Measurements from ENCODE around the gene PCDH12.
A peak's percentile ranks its signal among the peaks of the same experiment; 100 is the strongest.

PCDH12 gene

DNA sequence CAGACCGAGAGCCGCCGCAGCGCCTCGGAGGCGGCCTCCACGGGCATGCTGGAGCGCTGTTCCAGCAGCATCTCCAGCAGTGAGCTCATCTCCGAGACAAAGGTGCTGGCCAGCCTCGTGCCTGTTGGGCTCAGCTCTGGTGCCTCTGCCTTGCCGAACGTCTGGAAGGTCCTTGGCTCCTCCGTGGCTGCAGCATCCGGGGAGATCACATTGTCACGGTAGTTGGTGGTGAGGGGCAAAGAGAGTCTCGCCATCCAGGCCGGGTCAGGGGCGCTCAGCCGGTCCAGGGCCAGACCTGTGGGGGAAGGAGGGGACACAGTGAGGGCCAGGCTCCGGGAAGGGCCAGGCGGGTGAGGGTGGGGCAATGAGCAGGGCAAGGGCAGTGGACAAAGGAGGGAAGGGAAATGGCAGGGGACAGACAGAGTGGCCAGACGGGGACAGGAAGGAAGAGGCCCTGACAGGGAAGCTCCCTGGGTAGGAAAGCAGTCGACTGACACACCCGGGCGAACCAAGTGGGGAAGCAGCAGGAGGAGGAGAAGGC lies 12.4 kb downstream of the PCDH12 start:
- POLR2A ChIA-PET (ENCODE audit: low non-redundant PET) = no interaction called here
- no peak overlapping the region for H3K27ac ChIP-seq
- DNase-seq (ENCODE audit: low spot score) = no peak
- no peak for TF ChIP-seq CTCF (conservative IDR thresholded peaks at IDR 0.05; ENCODE audit: low read depth)
- CTCF ChIA-PET = interaction anchor here (0.6 to 2.3 kb wide), 5 partner anchors 15 to 281 kb away, joined by 3 to 10 read pairs (median 4); no protein-coding TSS in a partner anchor

DNA sequence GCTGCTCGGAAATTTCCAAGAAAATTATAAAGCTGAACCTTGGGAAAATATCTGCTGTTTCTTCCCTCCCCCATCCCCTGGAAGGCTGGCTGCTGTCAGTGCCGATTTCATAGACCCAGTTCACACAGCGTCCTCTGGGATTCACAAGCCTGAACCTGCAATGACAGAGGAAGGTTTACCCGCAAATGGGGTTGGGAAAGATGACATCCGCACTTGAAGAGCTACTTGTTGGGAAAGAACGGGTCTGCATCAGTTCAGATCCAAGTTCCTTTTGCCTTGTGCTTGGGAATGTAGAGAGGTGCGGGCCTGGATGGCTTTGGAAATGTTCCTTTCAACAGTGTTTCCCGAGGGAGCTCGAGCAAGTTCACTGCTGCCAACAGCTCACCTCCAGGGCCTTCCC lies 13.9 kb downstream of the PCDH12 start:
- TF ChIP-seq CTCF (conservative IDR thresholded peaks at IDR 0.05; ENCODE audit: low read depth) = no peak
- POLR2A ChIA-PET (ENCODE audit: low non-redundant PET) = no interaction called here
- CTCF ChIA-PET = interaction anchor here (0.7 to 2.3 kb wide), 4 partner anchors 17 to 132 kb away, joined by 3 to 10 read pairs (median 4); no protein-coding TSS in a partner anchor
- peak; percentile 36 for DNase-seq (ENCODE audit: low spot score)
- no peak overlapping the region for H3K27ac ChIP-seq

DNA sequence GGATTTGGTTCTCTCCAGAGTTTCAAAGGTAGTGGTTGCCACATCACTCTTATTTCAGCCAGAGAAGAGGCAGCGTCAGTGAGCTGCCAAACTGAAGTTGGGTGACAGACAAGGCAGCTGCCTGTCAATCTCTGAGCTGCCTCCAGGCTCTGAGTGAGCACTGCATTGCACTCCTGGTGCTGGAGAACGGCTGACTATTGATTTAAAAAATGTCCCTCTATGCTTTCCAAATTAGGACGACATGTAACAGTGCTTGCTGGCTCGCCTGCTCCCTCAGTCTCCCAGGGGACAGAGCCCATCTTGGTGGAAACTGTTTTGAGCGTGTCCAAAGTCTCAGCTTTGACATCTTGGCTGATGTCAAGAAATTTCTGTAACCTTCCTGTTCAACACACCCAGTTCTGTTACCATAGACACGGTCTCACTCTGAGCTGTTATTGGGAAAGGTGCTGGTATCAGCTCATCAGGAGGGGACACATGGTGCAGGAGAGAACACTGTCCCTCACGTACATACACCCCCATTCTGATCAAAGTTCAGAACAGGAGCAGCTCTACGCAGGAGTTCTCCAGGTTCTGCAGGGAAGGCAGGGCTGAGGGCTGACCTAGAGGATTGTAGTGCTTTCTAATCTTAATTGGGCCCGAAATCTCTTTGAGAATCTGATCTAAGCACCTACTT lies 15.7 kb downstream of the PCDH12 start:
- DNase-seq (ENCODE audit: low spot score) = no peak
- ChIA-PET POLR2A (ENCODE audit: low non-redundant PET) (no interaction called here), CTCF (interaction anchor here (0.7 to 3.5 kb wide), 4 partner anchors 18 to 250 kb away, joined by 3 to 21 read pairs (median 4); partner anchors contain the start of gene RNF14)
- no peak overlapping the region for H3K27ac ChIP-seq
- no peak for TF ChIP-seq CTCF (conservative IDR thresholded peaks at IDR 0.05; ENCODE audit: low read depth)

DNA sequence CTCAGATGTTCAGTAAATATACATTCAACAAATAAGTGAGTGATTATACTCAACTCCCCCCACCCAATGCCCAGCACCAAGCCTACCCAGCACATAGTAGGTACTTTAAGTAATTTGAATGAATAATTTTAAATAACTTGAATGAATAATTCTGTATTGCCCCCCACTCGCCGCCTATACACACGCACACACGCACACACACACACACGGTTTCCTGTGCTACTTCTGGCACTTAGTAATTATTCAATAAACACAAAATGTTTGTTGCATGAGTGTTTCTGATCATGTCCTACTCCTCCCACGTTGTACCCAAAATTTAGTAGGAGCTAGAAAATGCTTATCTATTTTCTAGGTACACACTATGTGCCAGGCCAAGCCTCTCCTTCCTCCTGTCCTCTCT lies 16.2 kb downstream of the PCDH12 start:
- DNase-seq (ENCODE audit: low spot score) = no peak
- ChIA-PET CTCF (interaction anchor here (0.7 to 3.5 kb wide), 3 partner anchors 19 to 52 kb away, joined by 3 to 21 read pairs (median 4); partner anchors contain the start of gene RNF14), POLR2A (ENCODE audit: low non-redundant PET) (interaction anchor here (0.6 kb wide), 1 partner anchor 52 kb away, joined by 3 read pairs; no protein-coding TSS in a partner anchor)
- no peak overlapping the region for H3K27ac ChIP-seq
- no peak for TF ChIP-seq CTCF (conservative IDR thresholded peaks at IDR 0.05; ENCODE audit: low read depth)

- POLR2A ChIA-PET (ENCODE audit: low non-redundant PET) = interaction anchor here (0.6 kb wide), 1 partner anchor 52 kb away, joined by 3 read pairs; no protein-coding TSS in a partner anchor
- CTCF ChIA-PET = interaction anchor here (0.8 to 3.5 kb wide), 2 partner anchors 19 to 24 kb away, joined by 3 to 21 read pairs; no protein-coding TSS in a partner anchor
- DNase-seq (ENCODE audit: low spot score) = peak; percentile 62
- TF ChIP-seq CTCF (conservative IDR thresholded peaks at IDR 0.05; ENCODE audit: low read depth) = no peak
- peak overlapping the region; percentile 51 for H3K27ac ChIP-seq
These were observed 16.7 kb downstream of the PCDH12 start for GRCh38 chr5:141941307-141941706.

GRCh38 chr5:141940695-141941271 lies 17.2 kb downstream of the PCDH12 start:
- TF ChIP-seq CTCF (conservative IDR thresholded peaks at IDR 0.05; ENCODE audit: low read depth) = no peak
- ChIA-PET POLR2A (ENCODE audit: low non-redundant PET) (interaction anchor here (0.5 to 0.6 kb wide), 2 partner anchors 307 to 532 kb away, joined by 5 to 6 read pairs; no protein-coding TSS in a partner anchor), CTCF (interaction anchor here (0.8 to 3.5 kb wide), 3 partner anchors 20 to 40 kb away, joined by 3 to 21 read pairs (median 3); no protein-coding TSS in a partner anchor)
- peak overlapping the region; percentile 51 for H3K27ac ChIP-seq
- no peak for DNase-seq (ENCODE audit: low spot score)
